Measurements from ENCODE around the gene USP47.

USP47 gene

GRCh38 chr11:11898648-11899047 lies 56.9 kb downstream of the USP47 start (continued):
- TF ChIP-seq REST (tag by site-specific recombination; IDR thresholded peaks at IDR 0.05) (no peak), ZNF174 (tag by site-specific recombination; IDR thresholded peaks at IDR 0.05) (no peak), GLIS2 (tag by site-specific recombination; IDR thresholded peaks at IDR 0.05) (no peak), PATZ1 (tag by site-specific recombination; IDR thresholded peaks at IDR 0.05) (no peak)

GRCh38 chr11:11899401-11899800 lies 57.6 kb downstream of the USP47 start:
- POLR2A ChIA-PET, result interaction anchor here (0.7 kb wide), 1 partner anchor 9 kb away, joined by 3 read pairs; no protein-coding TSS in a partner anchor
- peaks cover 0 to 59% of the 10 kb centered on the region in 2 experiments; a peak in 2 of 3 replicates for H3K36me3 ChIP-seq (ENCODE audit: control insufficient read depth in 2 of 2, insufficient read depth in 1 of 2, low read length in 2 of 2)
- CTCF ChIA-PET, result interaction anchor here (0.6 to 1.0 kb wide), 2 partner anchors 9 to 22 kb away, joined by 3 to 5 read pairs; no protein-coding TSS in a partner anchor
- no peaks in the 10 kb centered on the region for H3K9me3 ChIP-seq (ENCODE audit: control insufficient read depth, insufficient read depth, low read depth, low read length)
- H3K27ac ChIP-seq (ENCODE audit: extremely low read depth, low read depth, low read length), result no peak overlapping the region
- H3K4me1 ChIP-seq (ENCODE audit: control insufficient read depth, insufficient read depth, low read length), result no peaks in the 10 kb centered on the region
- H3K4me3 ChIP-seq (ENCODE audit: low read depth, low read length), result no peak overlapping the region
- TF ChIP-seq ZNF398 (tag by site-specific recombination; IDR thresholded peaks at IDR 0.05) (no peak), INSM2 (tag by site-specific recombination; IDR thresholded peaks at IDR 0.05) (no peak), PRDM4 (tag by site-specific recombination; IDR thresholded peaks at IDR 0.05) (no peak), ZBTB49 (tag by site-specific recombination; IDR thresholded peaks at IDR 0.05; ENCODE audit: low read depth) (no peak), REPIN1 (tag by site-specific recombination; IDR thresholded peaks at IDR 0.05; ENCODE audit: low read depth) (no peak), ZNF830 (tag by site-specific recombination; IDR thresholded peaks at IDR 0.05; ENCODE audit: low read depth) (no peak), GLIS1 (tag by site-specific recombination; IDR thresholded peaks at IDR 0.05) (no peak), ATF2 (tag by site-specific recombination; IDR thresholded peaks at IDR 0.05; ENCODE audit: low read depth) (no peak), ZNF214 (tag by site-specific recombination; IDR thresholded peaks at IDR 0.05; ENCODE audit: borderline replicate concordance) (no peak), ZNF19 (tag by site-specific recombination; IDR thresholded peaks at IDR 0.05; ENCODE audit: low read depth) (no peak), ZNF24 (tag by site-specific recombination; IDR thresholded peaks at IDR 0.05) (no peak), ZNF37A (tag by site-specific recombination; IDR thresholded peaks at IDR 0.05) (no peak)

Data from HEK293 (cell line).